Osteocyte (in vitro differentiated cells): Measurements from ENCODE around the gene ELANE. TPM values are rescaled to one million over a fixed set of nuclear protein-coding genes. Genes with fewer than 3 reads are reported as not detected.

Experiments
- DNase-seq: peaks from one replicate; pipeline ENCODE4 v3.0.0; 2021; ENCODE audit warnings: mixed read lengths; ENCODE audit not compliant: unreplicated experiment; ENCODE audit errors: extremely low spot score
- H3K27ac Mint-ChIP-seq: one replicate; pipeline ENCODE4 v1.8.0; 2021; ENCODE audit warnings: mild to moderate bottlenecking, mixed read lengths; ENCODE audit not compliant: unreplicated experiment
- H3K27me3 Mint-ChIP-seq: one replicate; pipeline ENCODE4 v1.8.0; 2021; ENCODE audit warnings: mixed read lengths; ENCODE audit not compliant: unreplicated experiment
- H3K36me3 Mint-ChIP-seq: one replicate; pipeline ENCODE4 v1.8.0; 2021; ENCODE audit warnings: mixed read lengths; ENCODE audit not compliant: unreplicated experiment
- H3K4me1 Mint-ChIP-seq: one replicate; pipeline ENCODE4 v1.8.0; 2021; ENCODE audit warnings: mixed read lengths; ENCODE audit not compliant: unreplicated experiment
- H3K4me3 Mint-ChIP-seq: one replicate; pipeline ENCODE4 v1.8.0; 2021; ENCODE audit warnings: mild to moderate bottlenecking, moderate library complexity, mixed read lengths; ENCODE audit not compliant: unreplicated experiment
- H3K9me3 Mint-ChIP-seq: one replicate; pipeline ENCODE4 v1.8.0; 2021; ENCODE audit warnings: mixed read lengths; ENCODE audit not compliant: unreplicated experiment
- long read RNA-seq: library from polyadenylated mRNA; unstranded; transcript quantifications from one replicate; pipeline ENCODE4 v2.0.0, GENCODE V29; 2021
- total RNA-seq: library from RNA; stranded (reverse); gene quantifications from 2 replicates; pipeline ENCODE4 v1.2.1, GENCODE V29; 2021
- TF ChIP-seq, protein P1 (sequence below): fragments of 200-600 bp; sonication (generic); IDR thresholded peaks from 2 replicates; pipeline ENCODE4 v1.5.0; 2021; ENCODE audit warnings: antibody characterized with exemption, mild to moderate bottlenecking, moderate library complexity

The ELANE gene
- 1.1 and 1.2 TPM in 2 replicates for total RNA-seq
- long read RNA-seq = 0 reads

DNA sequence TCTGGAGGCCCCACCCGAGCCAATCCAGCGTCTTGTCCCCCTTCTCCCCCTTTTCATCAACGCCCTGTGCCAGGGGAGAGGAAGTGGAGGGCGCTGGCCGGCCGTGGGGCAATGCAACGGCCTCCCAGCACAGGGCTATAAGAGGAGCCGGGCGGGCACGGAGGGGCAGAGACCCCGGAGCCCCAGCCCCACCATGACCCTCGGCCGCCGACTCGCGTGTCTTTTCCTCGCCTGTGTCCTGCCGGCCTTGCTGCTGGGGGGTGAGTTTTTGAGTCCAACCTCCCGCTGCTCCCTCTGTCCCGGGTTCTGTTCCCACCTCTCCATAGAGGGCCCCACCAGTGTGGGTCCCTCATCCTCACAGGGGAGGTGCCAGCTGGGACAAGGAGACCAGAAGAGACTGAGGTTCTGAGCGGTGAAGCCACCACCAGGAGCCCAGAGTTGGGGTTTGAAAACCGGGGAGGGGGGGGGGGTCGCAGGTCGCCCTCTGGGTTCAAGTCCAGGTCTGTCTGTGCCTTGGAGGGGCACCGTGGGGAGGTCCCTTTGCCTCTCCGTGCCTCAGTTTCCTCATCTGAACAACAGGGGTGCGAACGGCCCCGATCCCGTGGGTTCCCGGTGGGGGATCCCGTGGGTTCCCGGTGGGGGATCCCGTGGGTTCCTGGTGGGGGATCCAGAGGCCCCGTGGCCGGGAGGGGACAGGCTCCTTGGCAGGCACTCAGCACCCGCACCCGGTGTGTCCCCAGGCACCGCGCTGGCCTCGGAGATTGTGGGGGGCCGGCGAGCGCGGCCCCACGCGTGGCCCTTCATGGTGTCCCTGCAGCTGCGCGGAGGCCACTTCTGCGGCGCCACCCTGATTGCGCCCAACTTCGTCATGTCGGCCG lies at the start of gene ELANE:
TSS of gene ELANE (plus strand) at position 168 of the 878 bp plus-strand sequence. CDS start at position 194, 26 bp downstream.
- TF ChIP-seq, protein P1, sequence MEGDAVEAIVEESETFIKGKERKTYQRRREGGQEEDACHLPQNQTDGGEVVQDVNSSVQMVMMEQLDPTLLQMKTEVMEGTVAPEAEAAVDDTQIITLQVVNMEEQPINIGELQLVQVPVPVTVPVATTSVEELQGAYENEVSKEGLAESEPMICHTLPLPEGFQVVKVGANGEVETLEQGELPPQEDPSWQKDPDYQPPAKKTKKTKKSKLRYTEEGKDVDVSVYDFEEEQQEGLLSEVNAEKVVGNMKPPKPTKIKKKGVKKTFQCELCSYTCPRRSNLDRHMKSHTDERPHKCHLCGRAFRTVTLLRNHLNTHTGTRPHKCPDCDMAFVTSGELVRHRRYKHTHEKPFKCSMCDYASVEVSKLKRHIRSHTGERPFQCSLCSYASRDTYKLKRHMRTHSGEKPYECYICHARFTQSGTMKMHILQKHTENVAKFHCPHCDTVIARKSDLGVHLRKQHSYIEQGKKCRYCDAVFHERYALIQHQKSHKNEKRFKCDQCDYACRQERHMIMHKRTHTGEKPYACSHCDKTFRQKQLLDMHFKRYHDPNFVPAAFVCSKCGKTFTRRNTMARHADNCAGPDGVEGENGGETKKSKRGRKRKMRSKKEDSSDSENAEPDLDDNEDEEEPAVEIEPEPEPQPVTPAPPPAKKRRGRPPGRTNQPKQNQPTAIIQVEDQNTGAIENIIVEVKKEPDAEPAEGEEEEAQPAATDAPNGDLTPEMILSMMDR = no peak
- DNase-seq = no peak
- H3K27me3 Mint-ChIP-seq = no peaks in the 10 kb centered on the region
- peak within 1 kb of the TSS; percentile 57 for H3K27ac Mint-ChIP-seq
- H3K9me3 Mint-ChIP-seq = no peaks in the 10 kb centered on the region
- no peaks in the 10 kb centered on the region for H3K36me3 Mint-ChIP-seq
- no peak within 1 kb of the TSS for H3K4me3 Mint-ChIP-seq
- peaks cover 19% of the 10 kb centered on the region for H3K4me1 Mint-ChIP-seq

DNA sequence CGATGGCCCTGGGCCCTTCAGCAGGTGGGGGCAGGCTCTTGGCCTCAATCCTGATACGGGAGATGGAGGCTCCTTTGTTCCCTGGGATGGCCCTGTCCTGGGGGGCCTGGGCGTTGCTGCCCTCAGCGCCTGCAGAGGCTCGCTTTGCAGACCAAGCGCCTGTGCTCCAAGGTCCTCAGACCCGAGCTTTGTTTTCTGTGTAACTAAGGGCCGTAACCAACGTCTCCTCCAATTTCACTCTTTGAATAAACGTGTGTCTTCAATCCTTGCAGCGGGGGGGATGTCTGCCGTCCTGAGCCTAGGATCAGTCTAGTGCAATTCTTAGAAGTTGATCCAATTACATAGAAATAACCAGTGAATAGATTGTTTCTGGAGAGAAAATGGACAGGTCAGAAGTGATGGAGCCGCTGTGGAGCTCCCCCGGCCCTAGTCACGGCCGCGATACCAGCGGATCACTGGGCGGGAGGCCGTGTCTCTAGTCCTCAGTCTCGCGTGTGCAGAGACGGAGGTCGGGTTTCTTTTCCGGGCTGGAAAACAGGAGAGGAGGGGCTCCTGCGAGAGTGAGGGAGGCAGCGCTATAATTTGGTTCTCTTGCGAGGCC lies 49.5 kb upstream of the ELANE start:
- Mint-ChIP-seq H3K36me3 (peaks cover 29% of the 10 kb centered on the region), H3K27me3 (no peaks in the 10 kb centered on the region), H3K27ac (peak overlapping the region; percentile 85), H3K9me3 (no peaks in the 10 kb centered on the region), H3K4me1 (peaks cover 49% of the 10 kb centered on the region), H3K4me3 (peak overlapping the region; percentile 56)
- TF ChIP-seq, protein P1 = no peak
- no peak for DNase-seq

DNA sequence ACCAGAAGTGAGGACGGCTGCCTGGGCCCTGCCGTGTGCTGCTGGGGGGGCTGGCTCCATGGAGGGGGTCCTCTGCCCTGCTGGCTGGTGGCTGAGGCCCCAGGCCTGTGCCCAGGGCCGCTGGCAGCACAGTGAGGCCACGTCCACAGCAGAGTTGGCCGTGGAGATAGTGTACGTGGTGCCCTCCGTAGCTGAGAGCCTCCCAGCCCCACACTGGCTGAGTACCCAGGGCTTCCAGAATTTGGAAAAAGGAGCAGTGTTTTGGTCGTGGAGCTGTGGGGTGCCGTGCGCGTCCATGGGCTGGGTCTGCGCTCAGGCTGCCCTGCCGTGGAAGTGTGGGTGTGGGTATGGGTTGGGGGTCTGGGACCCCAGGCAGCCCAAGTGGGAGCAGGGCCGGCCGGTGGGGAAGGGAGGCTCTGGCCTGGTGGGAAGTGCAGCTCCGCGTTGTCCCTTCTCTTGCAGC lies 49.0 kb upstream of the ELANE start:
- H3K4me3 Mint-ChIP-seq = no peak overlapping the region

DNA sequence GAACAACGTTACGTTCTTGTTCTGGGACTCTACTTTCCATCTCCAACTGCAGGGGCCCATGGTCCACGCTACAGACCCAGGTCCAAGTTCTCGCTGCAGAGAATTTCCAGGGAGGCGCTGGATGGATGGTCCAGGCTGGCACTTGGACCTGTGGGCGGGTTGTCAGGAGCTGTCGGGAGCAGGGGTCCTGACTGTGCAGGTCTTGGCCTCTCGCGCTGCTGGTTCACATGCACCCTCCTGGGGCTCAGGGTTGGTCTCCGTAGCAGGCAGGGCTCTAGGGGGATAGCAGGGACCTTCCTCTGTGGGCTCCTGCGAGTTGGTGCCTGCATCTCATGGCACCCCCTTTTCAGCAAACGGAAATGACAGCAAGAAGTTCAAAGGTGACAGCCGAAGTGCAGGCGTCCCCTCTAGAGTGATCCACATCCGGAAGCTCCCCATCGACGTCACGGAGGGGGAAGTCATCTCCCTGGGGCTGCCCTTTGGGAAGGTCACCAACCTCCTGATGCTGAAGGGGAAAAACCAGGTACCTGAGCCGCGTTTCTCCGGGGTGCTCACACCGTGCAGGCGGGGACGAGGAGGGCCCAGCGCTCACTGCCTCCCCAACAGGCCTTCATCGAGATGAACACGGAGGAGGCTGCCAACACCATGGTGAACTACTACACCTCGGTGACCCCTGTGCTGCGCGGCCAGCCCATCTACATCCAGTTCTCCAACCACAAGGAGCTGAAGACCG lies 48.3 kb upstream of the ELANE start:
- Mint-ChIP-seq H3K4me3 (no peak overlapping the region), H3K36me3 (peaks cover 33% of the 10 kb centered on the region), H3K27me3 (no peaks in the 10 kb centered on the region), H3K27ac (no peak overlapping the region), H3K9me3 (no peaks in the 10 kb centered on the region), H3K4me1 (peaks cover 50% of the 10 kb centered on the region)
- TF ChIP-seq, protein P1 = no peak
- no peak for DNase-seq

More for the DNA sequence above, 49.0 kb upstream of the ELANE start:
- TF ChIP-seq, protein P1 = no peak
- peaks cover 50% of the 10 kb centered on the region for H3K4me1 Mint-ChIP-seq
- H3K36me3 Mint-ChIP-seq = peaks cover 33% of the 10 kb centered on the region
- DNase-seq = no peak
- no peaks in the 10 kb centered on the region for H3K27me3 Mint-ChIP-seq
- peak overlapping the region; percentile 85 for H3K27ac Mint-ChIP-seq
- no peaks in the 10 kb centered on the region for H3K9me3 Mint-ChIP-seq
